ENCODE measurements around the gene GIT1.

GRCh38 chr17:29557085-29557738 is 32.2 kb downstream of the GIT1 start:
- TF ChIP-seq, protein P1, sequence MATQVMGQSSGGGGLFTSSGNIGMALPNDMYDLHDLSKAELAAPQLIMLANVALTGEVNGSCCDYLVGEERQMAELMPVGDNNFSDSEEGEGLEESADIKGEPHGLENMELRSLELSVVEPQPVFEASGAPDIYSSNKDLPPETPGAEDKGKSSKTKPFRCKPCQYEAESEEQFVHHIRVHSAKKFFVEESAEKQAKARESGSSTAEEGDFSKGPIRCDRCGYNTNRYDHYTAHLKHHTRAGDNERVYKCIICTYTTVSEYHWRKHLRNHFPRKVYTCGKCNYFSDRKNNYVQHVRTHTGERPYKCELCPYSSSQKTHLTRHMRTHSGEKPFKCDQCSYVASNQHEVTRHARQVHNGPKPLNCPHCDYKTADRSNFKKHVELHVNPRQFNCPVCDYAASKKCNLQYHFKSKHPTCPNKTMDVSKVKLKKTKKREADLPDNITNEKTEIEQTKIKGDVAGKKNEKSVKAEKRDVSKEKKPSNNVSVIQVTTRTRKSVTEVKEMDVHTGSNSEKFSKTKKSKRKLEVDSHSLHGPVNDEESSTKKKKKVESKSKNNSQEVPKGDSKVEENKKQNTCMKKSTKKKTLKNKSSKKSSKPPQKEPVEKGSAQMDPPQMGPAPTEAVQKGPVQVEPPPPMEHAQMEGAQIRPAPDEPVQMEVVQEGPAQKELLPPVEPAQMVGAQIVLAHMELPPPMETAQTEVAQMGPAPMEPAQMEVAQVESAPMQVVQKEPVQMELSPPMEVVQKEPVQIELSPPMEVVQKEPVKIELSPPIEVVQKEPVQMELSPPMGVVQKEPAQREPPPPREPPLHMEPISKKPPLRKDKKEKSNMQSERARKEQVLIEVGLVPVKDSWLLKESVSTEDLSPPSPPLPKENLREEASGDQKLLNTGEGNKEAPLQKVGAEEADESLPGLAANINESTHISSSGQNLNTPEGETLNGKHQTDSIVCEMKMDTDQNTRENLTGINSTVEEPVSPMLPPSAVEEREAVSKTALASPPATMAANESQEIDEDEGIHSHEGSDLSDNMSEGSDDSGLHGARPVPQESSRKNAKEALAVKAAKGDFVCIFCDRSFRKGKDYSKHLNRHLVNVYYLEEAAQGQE (IDR thresholded peaks at IDR 0.05; ENCODE audit: low read depth, low read length): no peak
- TF ChIP-seq EP300 (IDR thresholded peaks at IDR 0.05; ENCODE audit: borderline replicate concordance in 1 of 2, low read depth in 1 of 2, low read length in 1 of 2) (no peak), TCF12 (IDR thresholded peaks at IDR 0.05) (no peak), TAF1 (IDR thresholded peaks at IDR 0.05; ENCODE audit: borderline replicate concordance, low read depth, low read length) (no peak), CTCF (IDR thresholded peaks at IDR 0.05) (no peak)
